ENCODE measurements around the gene LRRC32. TPM values are rescaled to one million over a fixed set of nuclear protein-coding genes. Genes with fewer than 3 reads are reported as not detected.
"Not testable (repeated sequence)": the region's sequence is repeated elsewhere in the genome, so short reads cannot be mapped to it uniquely, and the experiment has no call there.

LRRC32 gene
- polyA plus RNA-seq, 3 donors from 2014 or later = 0.45 TPM; not detected in 2

- Mint-ChIP-seq H3K4me3 (peak overlapping the region in 3 of 5 donors; percentile 13 to 33 (median 25)), H3K36me3 (peaks cover 0 to 6% (median 5%) of the 10 kb centered on the region in 3 donors), H3K9me3 (peaks cover 0 to 10% (median 6%) of the 10 kb centered on the region in 6 donors), H3K27ac (no peak overlapping the region), H3K27me3 (ENCODE audit: low read depth in 3 of 3) (peaks cover 20 to 30% (median 29%) of the 10 kb centered on the region in 3 donors), H3K4me1 (peaks cover 22 to 33% of the 10 kb centered on the region in 2 donors)
- DNase-seq = no peak
Observed at GRCh38 chr11:76626266-76626665, 44.3 kb downstream of the LRRC32 start.

GRCh38 chr11:76625472-76626186 is 44.9 kb downstream of the LRRC32 start:
- H3K27ac Mint-ChIP-seq = peak overlapping the region in 1 of 6 donors; percentile 12
- H3K4me1 Mint-ChIP-seq = peaks cover 22 to 33% of the 10 kb centered on the region in 2 donors
- no peak for DNase-seq
- peak overlapping the region in 2 of 5 donors; percentile 13 to 25 for H3K4me3 Mint-ChIP-seq
- peaks cover 0 to 6% (median 5%) of the 10 kb centered on the region in 3 donors for H3K36me3 Mint-ChIP-seq
- peaks cover 0 to 10% (median 6%) of the 10 kb centered on the region in 6 donors for H3K9me3 Mint-ChIP-seq
- H3K27me3 Mint-ChIP-seq (ENCODE audit: low read depth in 3 of 3) = peaks cover 20 to 30% (median 29%) of the 10 kb centered on the region in 3 donors

- peaks cover 22 to 29% of the 10 kb centered on the region in 2 donors for H3K4me1 Mint-ChIP-seq
- peaks cover 0 to 10% (median 6%) of the 10 kb centered on the region in 6 donors for H3K9me3 Mint-ChIP-seq
- no peak overlapping the region for H3K4me3 Mint-ChIP-seq
- peaks cover 20 to 26% (median 26%) of the 10 kb centered on the region in 3 donors for H3K27me3 Mint-ChIP-seq (ENCODE audit: low read depth in 3 of 3)
- peak overlapping the region in 1 of 6 donors; percentile 12 for H3K27ac Mint-ChIP-seq
- no peak for DNase-seq
- peaks cover 0 to 6% (median 0%) of the 10 kb centered on the region in 3 donors for H3K36me3 Mint-ChIP-seq
Observed at GRCh38 chr11:76624500-76625379, 45.8 kb downstream of the LRRC32 start.

- no peak overlapping the region for H3K27ac Mint-ChIP-seq
- peaks cover 20 to 26% (median 26%) of the 10 kb centered on the region in 3 donors for H3K27me3 Mint-ChIP-seq (ENCODE audit: low read depth in 3 of 3)
- H3K4me1 Mint-ChIP-seq = peaks cover 20 to 29% of the 10 kb centered on the region in 2 donors
- H3K36me3 Mint-ChIP-seq = peaks cover 0 to 6% (median 0%) of the 10 kb centered on the region in 3 donors
- DNase-seq = no peak
- H3K4me3 Mint-ChIP-seq = no peak overlapping the region
- peaks cover 0 to 10% (median 6%) of the 10 kb centered on the region in 6 donors for H3K9me3 Mint-ChIP-seq
Observed at GRCh38 chr11:76623884-76624419, 46.6 kb downstream of the LRRC32 start.

GRCh38 chr11:76623171-76623883 is 47.2 kb downstream of the LRRC32 start:
- peaks cover 0 to 10% (median 6%) of the 10 kb centered on the region in 6 donors for H3K9me3 Mint-ChIP-seq
- no peak overlapping the region for H3K4me3 Mint-ChIP-seq
- DNase-seq = no peak
- peaks cover 20 to 29% of the 10 kb centered on the region in 2 donors for H3K4me1 Mint-ChIP-seq
- H3K27ac Mint-ChIP-seq = no peak overlapping the region
- H3K27me3 Mint-ChIP-seq (ENCODE audit: low read depth in 3 of 3) = peaks cover 20 to 26% (median 22%) of the 10 kb centered on the region in 3 donors
- peaks cover 0 to 6% (median 0%) of the 10 kb centered on the region in 3 donors for H3K36me3 Mint-ChIP-seq

GRCh38 chr11:76622493-76623094 is 48.0 kb downstream of the LRRC32 start:
- H3K36me3 Mint-ChIP-seq = peaks cover 0 to 6% (median 0%) of the 10 kb centered on the region in 3 donors
- H3K4me1 Mint-ChIP-seq = peaks cover 16 to 24% of the 10 kb centered on the region in 2 donors
- no peak for DNase-seq
- peaks cover 19 to 26% (median 20%) of the 10 kb centered on the region in 3 donors for H3K27me3 Mint-ChIP-seq (ENCODE audit: low read depth in 3 of 3)
- H3K4me3 Mint-ChIP-seq = no peak overlapping the region
- no peak overlapping the region for H3K27ac Mint-ChIP-seq
- peaks cover 0 to 10% (median 6%) of the 10 kb centered on the region in 6 donors for H3K9me3 Mint-ChIP-seq

- Mint-ChIP-seq H3K27me3 (ENCODE audit: low read depth in 3 of 3) (peaks cover 16 to 24% (median 19%) of the 10 kb centered on the region in 3 donors), H3K36me3 (peaks cover 0 to 6% (median 0%) of the 10 kb centered on the region in 3 donors), H3K9me3 (peaks cover 0 to 10% (median 6%) of the 10 kb centered on the region in 6 donors), H3K4me1 (peaks cover 11 to 16% of the 10 kb centered on the region in 2 donors), H3K27ac (no peak overlapping the region), H3K4me3 (no peak overlapping the region)
- no peak for DNase-seq
Observed at GRCh38 chr11:76621868-76622267, 48.7 kb downstream of the LRRC32 start.

- Mint-ChIP-seq H3K4me1 (peaks cover 7 to 12% of the 10 kb centered on the region in 2 donors), H3K36me3 (peaks cover 0 to 6% (median 0%) of the 10 kb centered on the region in 3 donors), H3K4me3 (no peak overlapping the region), H3K27ac (no peak overlapping the region), H3K27me3 (ENCODE audit: low read depth in 3 of 3) (peaks cover 15 to 24% (median 17%) of the 10 kb centered on the region in 3 donors), H3K9me3 (peaks cover 0 to 10% (median 6%) of the 10 kb centered on the region in 6 donors)
- DNase-seq = no peak
Observed at GRCh38 chr11:76621466-76621865, 49.1 kb downstream of the LRRC32 start.

GRCh38 chr11:76620489-76620888 is 50.1 kb downstream of the LRRC32 start:
- Mint-ChIP-seq H3K9me3 (peaks cover 0 to 5% (median 3%) of the 10 kb centered on the region in 6 donors), H3K4me1 (peaks cover 0 to 3% of the 10 kb centered on the region in 2 donors), H3K4me3 (no peak overlapping the region), H3K27me3 (ENCODE audit: low read depth in 3 of 3) (peaks cover 10 to 17% (median 10%) of the 10 kb centered on the region in 3 donors), H3K27ac (no peak overlapping the region), H3K36me3 (peaks cover 0 to 3% (median 0%) of the 10 kb centered on the region in 3 donors)
- no peak for DNase-seq

GRCh38 chr11:76619801-76620200 is 50.7 kb downstream of the LRRC32 start:
- H3K27ac Mint-ChIP-seq, H3K4me3 Mint-ChIP-seq, H3K36me3 Mint-ChIP-seq, DNase-seq, H3K9me3 Mint-ChIP-seq, H3K4me1 Mint-ChIP-seq: not testable (repeated sequence)
- H3K27me3 Mint-ChIP-seq (ENCODE audit: low read depth in 3 of 3) = peaks cover 4 to 13% (median 9%) of the 10 kb centered on the region in 3 donors

GRCh38 chr11:76617553-76618265 is 52.8 kb downstream of the LRRC32 start:
- Mint-ChIP-seq H3K9me3 (no peaks in the 10 kb centered on the region), H3K4me3 (no peak overlapping the region), H3K36me3 (no peaks in the 10 kb centered on the region), H3K27ac (no peak overlapping the region), H3K4me1 (no peaks in the 10 kb centered on the region), H3K27me3 (ENCODE audit: low read depth in 3 of 3) (peaks cover 0 to 11% (median 2%) of the 10 kb centered on the region in 3 donors)
- DNase-seq = no peak
